ENCODE measurements around the gene EMP2. TPM values are rescaled to one million over a fixed set of nuclear protein-coding genes. Genes with fewer than 3 reads are reported as not detected.
"Not testable (repeated sequence)": the region's sequence is repeated elsewhere in the genome, so short reads cannot be mapped to it uniquely, and the experiment has no call there.

Gene EMP2
- total and polyA plus RNA-seq, 8 donors = 10.7 to 60.9 (median 38.8) TPM

DNA sequence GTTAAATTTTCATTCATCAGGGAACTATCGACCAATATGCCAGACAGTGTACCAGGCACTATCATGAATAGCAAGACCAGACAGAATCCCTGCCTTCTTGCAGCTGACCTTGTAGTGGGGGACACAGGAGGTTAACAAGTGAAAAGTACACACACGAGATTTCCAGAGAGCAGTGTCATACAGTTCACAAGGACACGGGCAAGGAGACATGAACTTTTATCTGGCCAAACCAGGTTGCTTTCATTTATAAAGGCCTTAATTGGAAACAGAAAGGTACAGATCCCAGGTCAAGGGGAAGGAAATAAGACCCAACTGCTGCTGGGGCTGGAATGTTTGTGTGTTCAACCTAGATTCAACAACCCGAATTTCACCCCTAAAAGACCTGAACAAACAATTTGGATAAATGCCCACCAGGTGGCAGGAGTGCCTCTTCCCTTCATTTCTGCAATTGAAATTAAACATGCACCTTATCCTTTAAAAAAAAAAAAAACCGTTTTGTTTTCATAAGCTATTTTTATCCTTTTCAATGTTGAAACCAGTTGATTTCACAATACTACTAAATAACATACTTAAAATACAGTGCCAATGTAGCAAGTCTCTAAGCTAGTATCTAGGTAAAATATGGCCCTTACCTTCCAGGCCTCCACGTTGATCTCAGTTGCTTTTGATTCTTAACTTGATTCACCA lies 65.9 kb downstream of the EMP2 start:
- no peaks in the 10 kb centered on the region for H3K27me3 ChIP-seq
- TF ChIP-seq EP300 (IDR thresholded peaks at IDR 0.05) (no peak), POLR2AphosphoS5 (IDR thresholded peaks at IDR 0.05) (peak in 1 of 3 donors; percentile 47)
- TF ChIP-seq, protein P1, sequence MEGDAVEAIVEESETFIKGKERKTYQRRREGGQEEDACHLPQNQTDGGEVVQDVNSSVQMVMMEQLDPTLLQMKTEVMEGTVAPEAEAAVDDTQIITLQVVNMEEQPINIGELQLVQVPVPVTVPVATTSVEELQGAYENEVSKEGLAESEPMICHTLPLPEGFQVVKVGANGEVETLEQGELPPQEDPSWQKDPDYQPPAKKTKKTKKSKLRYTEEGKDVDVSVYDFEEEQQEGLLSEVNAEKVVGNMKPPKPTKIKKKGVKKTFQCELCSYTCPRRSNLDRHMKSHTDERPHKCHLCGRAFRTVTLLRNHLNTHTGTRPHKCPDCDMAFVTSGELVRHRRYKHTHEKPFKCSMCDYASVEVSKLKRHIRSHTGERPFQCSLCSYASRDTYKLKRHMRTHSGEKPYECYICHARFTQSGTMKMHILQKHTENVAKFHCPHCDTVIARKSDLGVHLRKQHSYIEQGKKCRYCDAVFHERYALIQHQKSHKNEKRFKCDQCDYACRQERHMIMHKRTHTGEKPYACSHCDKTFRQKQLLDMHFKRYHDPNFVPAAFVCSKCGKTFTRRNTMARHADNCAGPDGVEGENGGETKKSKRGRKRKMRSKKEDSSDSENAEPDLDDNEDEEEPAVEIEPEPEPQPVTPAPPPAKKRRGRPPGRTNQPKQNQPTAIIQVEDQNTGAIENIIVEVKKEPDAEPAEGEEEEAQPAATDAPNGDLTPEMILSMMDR (IDR thresholded peaks at IDR 0.05) = peak in 5 of 7 experiments; percentile 19 to 87 (median 67)
- no peaks in the 10 kb centered on the region for H3K9me3 ChIP-seq
- 18 to 30% (median 25%) methylated on average over 6 of the region's 6 CpGs for WGBS, 5 donors
- peak; percentile 65 to 82 for DNase-seq
- intact Hi-C loops (cut with DNase I; ENCODE audit: low total_unique reads) = no loop called here
- H3K27ac ChIP-seq = peak overlapping the region; percentile 8 to 72 (median 49)
- no peak overlapping the region for H3K4me3 ChIP-seq
- peaks cover 14 to 21% (median 17%) of the 10 kb centered on the region in 4 donors for H3K4me1 ChIP-seq
- H3K36me3 ChIP-seq = peaks cover 0 to 13% (median 4%) of the 10 kb centered on the region in 4 donors

DNA sequence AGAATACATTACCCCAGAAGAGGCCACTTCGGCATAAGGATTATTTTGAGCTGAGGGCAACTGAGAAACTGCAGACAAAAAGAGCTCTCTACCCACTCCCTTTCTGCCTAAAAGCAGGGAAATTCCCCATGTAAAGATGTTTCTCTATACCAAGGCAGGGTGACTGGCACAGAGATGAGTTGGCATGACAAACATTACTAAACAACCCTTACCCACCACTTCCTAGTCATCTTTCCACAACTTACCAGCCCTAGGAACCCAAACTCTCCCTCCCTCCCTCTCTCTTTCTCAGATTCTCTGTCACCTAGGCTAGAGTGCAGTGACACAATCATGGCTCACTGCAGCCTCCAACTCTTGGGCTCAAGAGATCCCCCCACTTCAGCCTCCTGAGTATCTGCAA lies 68.6 kb downstream of the EMP2 start:
- TF ChIP-seq, protein P1 (IDR thresholded peaks at IDR 0.05) = no peak
- no peak for TF ChIP-seq POLR2AphosphoS5 (IDR thresholded peaks at IDR 0.05)
- TF ChIP-seq POLR2A (IDR thresholded peaks at IDR 0.05) = no peak
- TF ChIP-seq EP300 (IDR thresholded peaks at IDR 0.05) = no peak
- no peaks in the 10 kb centered on the region for H3K27me3 ChIP-seq
- no peak overlapping the region for H3K4me3 ChIP-seq
- no peaks in the 10 kb centered on the region for H3K9me3 ChIP-seq
- no peak overlapping the region for H3K27ac ChIP-seq
- peaks cover 0 to 18% (median 7%) of the 10 kb centered on the region in 4 donors for H3K36me3 ChIP-seq
- intact Hi-C loops (cut with DNase I; ENCODE audit: low total_unique reads) = loop anchor here (2.0 kb wide), 1 partner anchor 255 kb away; no protein-coding TSS in a partner anchor
- no peak for DNase-seq
- peaks cover 14 to 21% (median 18%) of the 10 kb centered on the region in 4 donors for H3K4me1 ChIP-seq
- WGBS, 5 donors = 75 to 96% (median 86%) methylated on average over 1 of the region's 1 CpG

DNA sequence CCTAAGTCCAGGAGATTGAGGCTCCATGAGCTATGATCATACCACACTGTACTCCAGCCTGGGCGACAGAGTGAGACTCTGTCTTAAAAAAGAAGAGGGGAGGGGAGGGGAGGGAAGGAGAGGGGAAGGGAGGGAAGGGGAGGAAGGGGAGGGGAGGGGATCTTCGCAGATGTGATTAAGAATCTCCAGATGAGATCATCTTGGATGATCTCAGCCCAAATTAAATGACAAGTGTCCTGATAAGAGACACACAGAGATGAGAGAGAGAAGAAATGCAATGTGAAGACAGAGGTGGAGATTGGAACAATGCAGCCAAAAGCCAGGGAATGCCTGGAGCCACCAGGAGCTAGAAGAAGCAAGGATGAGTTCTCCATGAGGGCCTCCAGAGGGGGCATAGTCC lies 70.1 kb downstream of the EMP2 start:
- Histone ChIP-seq H3K9me3 (no peaks in the 10 kb centered on the region), H3K4me3 (no peak overlapping the region), H3K4me1 (peaks cover 10 to 18% (median 13%) of the 10 kb centered on the region in 4 donors), H3K27me3 (no peaks in the 10 kb centered on the region), H3K27ac (no peak overlapping the region), H3K36me3 (peaks cover 0 to 18% (median 7%) of the 10 kb centered on the region in 4 donors)
- TF ChIP-seq EP300 (IDR thresholded peaks at IDR 0.05) (no peak), POLR2A (IDR thresholded peaks at IDR 0.05) (no peak), POLR2AphosphoS5 (IDR thresholded peaks at IDR 0.05) (no peak)
- TF ChIP-seq, protein P1 (IDR thresholded peaks at IDR 0.05) = no peak
- intact Hi-C loops (cut with DNase I; ENCODE audit: low total_unique reads) = loop anchor here (2.0 kb wide), 1 partner anchor 253 kb away; no protein-coding TSS in a partner anchor
- no peak for DNase-seq
- 64 to 72% (median 68%) methylated on average over 2 of the region's 2 CpGs for WGBS, 5 donors

GRCh38 chr16:10509534-10510025 lies 70.8 kb downstream of the EMP2 start:
- no peak overlapping the region for H3K4me3 ChIP-seq
- intact Hi-C loops (cut with DNase I; ENCODE audit: low total_unique reads) = loop anchor here (2.0 kb wide), 1 partner anchor 253 kb away; no protein-coding TSS in a partner anchor
- TF ChIP-seq POLR2A (IDR thresholded peaks at IDR 0.05) (no peak), POLR2AphosphoS5 (IDR thresholded peaks at IDR 0.05) (peak in 1 of 3 donors; percentile 34)
- TF ChIP-seq, protein P1 (IDR thresholded peaks at IDR 0.05) = peak in 5 of 7 experiments; percentile 65 to 84 (median 72)
- peaks cover 4 to 11% (median 7%) of the 10 kb centered on the region in 4 donors for H3K4me1 ChIP-seq
- H3K27ac ChIP-seq = no peak overlapping the region
- H3K9me3 ChIP-seq = no peaks in the 10 kb centered on the region
- peak; percentile 54 to 94 for DNase-seq
- H3K36me3 ChIP-seq = peaks cover 0 to 18% (median 7%) of the 10 kb centered on the region in 4 donors
- 18 to 28% (median 24%) methylated on average over 6 of the region's 6 CpGs for WGBS, 5 donors
- H3K27me3 ChIP-seq = no peaks in the 10 kb centered on the region

GRCh38 chr16:10505286-10505685 lies 75.1 kb downstream of the EMP2 start:
- H3K9me3 ChIP-seq; H3K27ac ChIP-seq; intact Hi-C loops (cut with DNase I; ENCODE audit: low total_unique reads); H3K27me3 ChIP-seq; H3K4me1 ChIP-seq; H3K4me3 ChIP-seq; DNase-seq: not testable (repeated sequence)
- H3K36me3 ChIP-seq = peaks cover 0 to 22% (median 3%) of the 10 kb centered on the region in 4 donors
- 66 to 84% (median 81%) methylated on average over 3 of the region's 3 CpGs for WGBS, 5 donors
